ENCODE measurements around the gene TEX48.

Gene TEX48

GRCh38 chr9:114681594-114682332, at the start of gene TEX48:
Gene TEX48 (minus strand): TSS chr9:114682192. CDS start chr9:114671723, 10,469 bp downstream.
- DNase-seq (ENCODE audit: low read depth), result peak; percentile 76

GRCh38 chr9:114731701-114732100, 49.7 kb upstream of the TEX48 start:
- no peak for DNase-seq (ENCODE audit: low read depth)

GRCh38 chr9:114729706-114730105, 47.7 kb upstream of the TEX48 start:
- DNase-seq (ENCODE audit: low read depth), result no peak

GRCh38 chr9:114725930-114726329, 43.9 kb upstream of the TEX48 start:
- DNase-seq (ENCODE audit: low read depth), result no peak

GRCh38 chr9:114724744-114725143, 42.8 kb upstream of the TEX48 start:
- DNase-seq (ENCODE audit: low read depth), result no peak

- no peak for DNase-seq (ENCODE audit: low read depth)
These were observed 41.9 kb upstream of the TEX48 start for GRCh38 chr9:114723931-114724330.

- no peak for DNase-seq (ENCODE audit: low read depth)
These were observed 41.1 kb upstream of the TEX48 start for GRCh38 chr9:114722937-114723620.

- no peak for DNase-seq (ENCODE audit: low read depth)
These were observed 40.2 kb upstream of the TEX48 start for GRCh38 chr9:114722081-114722621.

- DNase-seq (ENCODE audit: low read depth), result no peak
These were observed 39.6 kb upstream of the TEX48 start for GRCh38 chr9:114721491-114722079.

- no peak for DNase-seq (ENCODE audit: low read depth)
These were observed 38.2 kb upstream of the TEX48 start for GRCh38 chr9:114720086-114720676.

- no peak for DNase-seq (ENCODE audit: low read depth)
These were observed 37.3 kb upstream of the TEX48 start for GRCh38 chr9:114719290-114719689.

GRCh38 chr9:114718801-114719221, 36.8 kb upstream of the TEX48 start:
- DNase-seq (ENCODE audit: low read depth), result peak; percentile 82

GRCh38 chr9:114717908-114718486, 36.0 kb upstream of the TEX48 start:
- DNase-seq (ENCODE audit: low read depth), result no peak

- no peak for DNase-seq (ENCODE audit: low read depth)
These were observed 27.6 kb upstream of the TEX48 start for GRCh38 chr9:114709636-114710035.

- no peak for DNase-seq (ENCODE audit: low read depth)
These were observed 24.7 kb upstream of the TEX48 start for GRCh38 chr9:114706711-114707110.

GRCh38 chr9:114701988-114702387, 20.0 kb upstream of the TEX48 start:
- DNase-seq (ENCODE audit: low read depth), result no peak

GRCh38 chr9:114697951-114698351, 16.0 kb upstream of the TEX48 start:
- DNase-seq (ENCODE audit: low read depth), result no peak

GRCh38 chr9:114696814-114697544, 15.0 kb upstream of the TEX48 start:
- DNase-seq (ENCODE audit: low read depth), result no peak

GRCh38 chr9:114695948-114696347, 14.0 kb upstream of the TEX48 start:
- no peak for DNase-seq (ENCODE audit: low read depth)

- DNase-seq (ENCODE audit: low read depth), result no peak
These were observed 12.8 kb upstream of the TEX48 start for GRCh38 chr9:114694719-114695269.

GRCh38 chr9:114694146-114694545, 12.2 kb upstream of the TEX48 start:
- DNase-seq (ENCODE audit: low read depth), result no peak

All from stimulated activated CD4-positive, alpha-beta T cell treated with anti-CD3 and anti-CD28 coated beads, Interleukin-2, amount 100 ng/mL, for 4 hours (primary cell).